MCF 10A (cell line): ENCODE data around the gene FAR2. TPM values are rescaled to one million over a fixed set of nuclear protein-coding genes. Genes with fewer than 3 reads are reported as not detected.

ENCODE experiments used
- BruUV-seq: library from RNA; stranded (reverse); fragments of 400-500 nt; replicated peaks from 2 replicates; lab custom pipeline; 2021; lab: Mats Ljungman, UMichigan
- CTCF ChIA-PET: fragments of 300-600 bp; sonication (Branson Sonifier 250); formaldehyde crosslinking; extraction: SDS; loops from one replicate; lab custom pipeline; 2021; ENCODE audit warnings: antibody characterized with exemption, inconsistent platforms; lab: Yijun Ruan, JAX
- POLR2A ChIA-PET: fragments of 300-600, 350-650 bp; sonication (Branson Sonifier 250); formaldehyde crosslinking; extraction: SDS; loops from one replicate; lab custom pipeline; 2020; ENCODE audit warnings: antibody characterized with exemption, inconsistent platforms; lab: Yijun Ruan, JAX
- DNase-seq: peaks from one replicate; pipeline ENCODE4 v3.0.0-alpha.2; 2018; ENCODE audit not compliant: unreplicated experiment
- H3K27ac Mint-ChIP-seq: one replicate; pipeline ENCODE4 v1.8.0; 2022; ENCODE audit warnings: mild to moderate bottlenecking, low read depth, mixed read lengths; ENCODE audit not compliant: unreplicated experiment
- H3K27me3 Mint-ChIP-seq: one replicate; pipeline ENCODE4 v1.8.0; 2022; ENCODE audit warnings: mixed read lengths; ENCODE audit not compliant: insufficient read depth, unreplicated experiment
- H3K36me3 Mint-ChIP-seq: one replicate; pipeline ENCODE4 v1.8.0; 2022; ENCODE audit warnings: mild to moderate bottlenecking, moderate library complexity, mixed read lengths; ENCODE audit not compliant: insufficient read depth, unreplicated experiment
- H3K4me1 Mint-ChIP-seq: one replicate; pipeline ENCODE4 v1.8.0; 2022; ENCODE audit warnings: mixed read lengths; ENCODE audit not compliant: insufficient read depth, unreplicated experiment
- H3K4me3 Mint-ChIP-seq: one replicate; pipeline ENCODE4 v1.8.0; 2022; ENCODE audit warnings: mild to moderate bottlenecking, moderate library complexity, mixed read lengths; ENCODE audit not compliant: unreplicated experiment
- H3K9me3 Mint-ChIP-seq: one replicate; pipeline ENCODE4 v1.8.0; 2022; ENCODE audit warnings: mixed read lengths; ENCODE audit not compliant: unreplicated experiment
- CTCF ChIP-seq: fragments of 200-600 bp; IDR thresholded peaks from one replicate; pipeline ENCODE4 v1.8.0; 2022; ENCODE audit warnings: antibody characterized with exemption, mild to moderate bottlenecking; ENCODE audit not compliant: unreplicated experiment
- intact Hi-C: fragments of 100-400 bp; cut with micrococcal nuclease; formaldehyde crosslinking; loops from 2 replicates; pipeline ENCODE4 v1.14.1; 2022
- total RNA-seq: library from RNA; stranded (reverse); gene quantifications from 2 replicates; pipeline ENCODE4 v1.2.3, GENCODE V29; 2022

Gene FAR2
- total RNA-seq, 1 experiment from 2014 or later: 1.7 TPM

DNA sequence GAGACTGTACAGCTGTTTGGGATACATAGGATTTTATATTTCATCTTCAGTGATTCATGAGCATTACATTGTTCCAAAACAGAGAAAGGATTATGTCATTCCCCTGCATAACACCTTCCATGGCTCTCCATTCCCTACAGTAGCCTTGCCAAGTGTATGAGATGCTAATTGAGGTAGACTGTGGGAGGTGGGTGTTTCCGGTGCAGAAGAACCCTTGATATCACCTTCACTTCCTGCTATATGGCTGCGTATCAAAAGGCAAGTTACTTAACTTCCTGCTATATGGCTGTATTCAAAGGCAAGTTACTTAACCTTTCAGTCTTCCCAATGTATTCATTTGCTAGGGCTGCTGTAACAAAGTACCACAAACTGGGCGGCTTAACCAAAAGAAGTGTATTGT, 11.2 kb downstream of the FAR2 start:
- H3K9me3 Mint-ChIP-seq: no peaks in the 10 kb centered on the region
- no peak overlapping the region for H3K4me3 Mint-ChIP-seq
- CTCF ChIA-PET: interaction anchor here (0.5 to 0.6 kb wide), 2 partner anchors 263 to 1565 kb away, joined by 3 read pairs; no protein-coding TSS in a partner anchor
- peaks cover 13% of the 10 kb centered on the region for H3K4me1 Mint-ChIP-seq
- DNase-seq: no peak
- intact Hi-C loops: no loop called here
- POLR2A ChIA-PET: no interaction called here
- TF ChIP-seq CTCF: no peak
- no peaks in the 10 kb centered on the region for H3K27me3 Mint-ChIP-seq
- no TSS peak for BruUV-seq
- H3K36me3 Mint-ChIP-seq: no peaks in the 10 kb centered on the region
- H3K27ac Mint-ChIP-seq: no peak overlapping the region

DNA sequence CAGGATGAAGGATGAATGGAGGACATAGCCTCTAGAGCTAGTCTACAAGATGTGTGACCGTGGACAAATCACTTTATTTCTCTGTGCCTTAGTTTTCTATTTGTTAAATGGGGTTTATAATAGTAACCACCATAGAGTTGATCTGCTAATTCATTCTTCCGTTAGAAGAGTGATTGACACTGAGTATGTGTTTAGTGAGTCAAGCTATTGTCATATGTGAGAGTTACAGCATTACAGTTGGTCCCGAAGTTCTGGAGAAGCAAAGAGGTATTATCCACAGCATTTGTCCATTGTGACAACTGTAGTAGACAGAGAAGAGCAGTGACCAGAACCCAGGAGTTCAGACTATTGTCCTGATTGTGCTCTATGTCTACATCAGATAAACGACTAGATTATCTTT, 14.1 kb downstream of the FAR2 start:
- CTCF ChIA-PET: interaction anchor here (0.6 kb wide), 1 partner anchor 93 kb away, joined by 3 read pairs; no protein-coding TSS in a partner anchor
- intact Hi-C loops: no loop called here
- Mint-ChIP-seq H3K27me3 (no peaks in the 10 kb centered on the region), H3K9me3 (no peaks in the 10 kb centered on the region), H3K4me3 (no peak overlapping the region), H3K4me1 (peaks cover 5% of the 10 kb centered on the region), H3K27ac (no peak overlapping the region), H3K36me3 (no peaks in the 10 kb centered on the region)
- POLR2A ChIA-PET: no interaction called here
- BruUV-seq: no TSS peak
- TF ChIP-seq CTCF: no peak
- DNase-seq: no peak

DNA sequence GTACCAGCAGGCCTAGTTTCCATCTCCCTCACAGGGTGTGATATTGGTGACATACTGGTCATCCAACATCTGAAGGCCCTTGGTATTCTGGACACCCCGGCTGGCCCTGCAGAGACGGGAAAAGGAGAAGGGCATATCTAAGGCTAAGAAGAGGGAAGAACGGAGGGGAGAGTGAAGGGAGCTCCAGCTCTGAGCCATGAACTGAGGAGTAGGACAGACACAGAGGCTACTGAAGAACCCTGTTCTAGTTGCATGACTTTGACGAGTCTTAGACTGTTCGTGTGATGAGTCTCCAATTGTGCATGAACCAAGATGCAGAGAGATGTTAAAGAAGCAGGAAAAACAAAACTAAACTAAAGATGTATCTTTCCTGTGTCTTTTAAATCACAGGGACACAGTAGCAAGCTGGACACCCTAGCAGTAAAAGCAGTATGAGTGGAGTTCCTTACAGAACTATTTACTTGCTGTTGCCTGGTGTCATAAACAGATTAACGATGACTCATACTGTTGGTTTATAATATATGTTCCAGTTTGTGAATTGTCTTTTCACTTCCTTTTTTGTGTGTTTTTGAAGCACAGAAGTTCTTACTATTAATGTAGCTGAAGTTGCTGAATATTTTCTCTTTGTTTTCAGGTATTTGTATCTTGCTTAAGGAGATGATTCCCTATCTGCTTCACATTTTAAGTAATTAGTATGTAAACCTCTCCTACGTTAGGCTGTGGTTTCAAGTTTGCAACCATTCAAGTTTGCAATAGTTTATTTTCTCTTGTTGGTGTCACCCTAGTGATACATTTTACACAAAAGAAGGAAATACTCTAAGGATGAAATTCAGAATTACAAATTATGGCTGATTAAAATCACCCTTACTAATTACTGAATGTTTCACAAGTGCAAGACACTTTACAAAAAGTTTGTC, 15.7 kb downstream of the FAR2 start:
- intact Hi-C loops: no loop called here
- BruUV-seq: no TSS peak
- peak; percentile 42 for DNase-seq
- Mint-ChIP-seq H3K9me3 (no peaks in the 10 kb centered on the region), H3K27ac (no peak overlapping the region), H3K36me3 (no peaks in the 10 kb centered on the region), H3K4me3 (no peak overlapping the region), H3K27me3 (no peaks in the 10 kb centered on the region), H3K4me1 (no peaks in the 10 kb centered on the region)
- ChIA-PET POLR2A (no interaction called here), CTCF (interaction anchor here (0.6 to 1.1 kb wide), 3 partner anchors 19 to 140 kb away, joined by 3 read pairs; no protein-coding TSS in a partner anchor)
- no peak for TF ChIP-seq CTCF

DNA sequence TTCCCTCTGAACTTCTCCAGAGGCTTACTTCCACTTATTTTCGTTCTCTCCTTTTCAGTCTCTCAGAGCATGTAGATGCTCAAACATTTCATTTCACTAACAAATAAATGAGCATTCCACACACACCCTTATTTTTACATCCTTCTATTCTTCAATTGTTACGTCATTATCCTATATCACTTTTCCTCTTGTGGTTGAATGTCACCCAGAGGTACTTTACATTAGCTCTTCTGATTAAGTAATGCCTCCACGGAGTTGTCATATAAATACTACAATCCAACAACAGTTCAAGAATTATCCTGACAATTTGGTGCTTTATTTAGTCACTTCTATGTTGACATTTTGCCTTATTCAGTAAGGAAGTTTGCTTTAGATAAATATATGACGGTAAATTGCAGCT, 18.4 kb downstream of the FAR2 start:
- no peaks in the 10 kb centered on the region for H3K27me3 Mint-ChIP-seq
- POLR2A ChIA-PET: interaction anchor here (1.7 kb wide), 1 partner anchor 9 kb away, joined by 4 read pairs; no protein-coding TSS in a partner anchor
- H3K36me3 Mint-ChIP-seq: no peaks in the 10 kb centered on the region
- CTCF ChIA-PET: no interaction called here
- no TSS peak for BruUV-seq
- H3K4me3 Mint-ChIP-seq: no peak overlapping the region
- intact Hi-C loops: no loop called here
- no peak for TF ChIP-seq CTCF
- no peak overlapping the region for H3K27ac Mint-ChIP-seq
- no peaks in the 10 kb centered on the region for H3K9me3 Mint-ChIP-seq
- no peaks in the 10 kb centered on the region for H3K4me1 Mint-ChIP-seq
- no peak for DNase-seq
